ENCODE data around the gene ABCB1. TPM values are rescaled to one million over a fixed set of nuclear protein-coding genes. Genes with fewer than 3 reads are reported as not detected.

Gene ABCB1
- total and polyA plus RNA-seq, 2 donors (not counting 3 experiments of a cell fraction or from before 2014, with no cell fraction given) = 7.1 to 7.5 TPM

GRCh38 chr7:87624628-87625027 is 23.9 kb upstream of the ABCB1 start:
- DNase-seq (ENCODE audit: low read depth, low spot score) = no peak
- intact Hi-C loops (cut with micrococcal nuclease) = loop anchor here (2.0 to 10.0 kb wide), 7 partner anchors 88 to 593 kb away; partner anchors contain the start of genes DBF4 and SLC25A40

More at GRCh38 chr7:87624628-87625027, 23.9 kb upstream of the ABCB1 start:
- no peak overlapping the region for H3K4me3 ChIP-seq (replicated peaks in 1 of 3; ENCODE audit: insufficient read depth in 1 of 3, low read depth in 1 of 3, low read length in 3 of 3)
- TF ChIP-seq, protein P1, sequence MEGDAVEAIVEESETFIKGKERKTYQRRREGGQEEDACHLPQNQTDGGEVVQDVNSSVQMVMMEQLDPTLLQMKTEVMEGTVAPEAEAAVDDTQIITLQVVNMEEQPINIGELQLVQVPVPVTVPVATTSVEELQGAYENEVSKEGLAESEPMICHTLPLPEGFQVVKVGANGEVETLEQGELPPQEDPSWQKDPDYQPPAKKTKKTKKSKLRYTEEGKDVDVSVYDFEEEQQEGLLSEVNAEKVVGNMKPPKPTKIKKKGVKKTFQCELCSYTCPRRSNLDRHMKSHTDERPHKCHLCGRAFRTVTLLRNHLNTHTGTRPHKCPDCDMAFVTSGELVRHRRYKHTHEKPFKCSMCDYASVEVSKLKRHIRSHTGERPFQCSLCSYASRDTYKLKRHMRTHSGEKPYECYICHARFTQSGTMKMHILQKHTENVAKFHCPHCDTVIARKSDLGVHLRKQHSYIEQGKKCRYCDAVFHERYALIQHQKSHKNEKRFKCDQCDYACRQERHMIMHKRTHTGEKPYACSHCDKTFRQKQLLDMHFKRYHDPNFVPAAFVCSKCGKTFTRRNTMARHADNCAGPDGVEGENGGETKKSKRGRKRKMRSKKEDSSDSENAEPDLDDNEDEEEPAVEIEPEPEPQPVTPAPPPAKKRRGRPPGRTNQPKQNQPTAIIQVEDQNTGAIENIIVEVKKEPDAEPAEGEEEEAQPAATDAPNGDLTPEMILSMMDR (IDR thresholded peaks at IDR 0.05; ENCODE audit: extremely low read depth in 1 of 2, insufficient read depth in 1 of 2, low read depth in 1 of 2, low read length in 2 of 2) = no peak
- TF ChIP-seq JUN (IDR thresholded peaks at IDR 0.05; ENCODE audit: borderline replicate concordance, insufficient read depth, insufficient read length, low read depth) (no peak), POLR2AphosphoS5 (IDR thresholded peaks at IDR 0.05; ENCODE audit: insufficient read depth, low read depth, low read length) (no peak), POLR2A (IDR thresholded peaks at IDR 0.05; ENCODE audit: low read depth, low read length) (no peak), GATA2 (IDR thresholded peaks at IDR 0.05; ENCODE audit: insufficient read depth, insufficient read length, low read depth, low read length) (no peak), MYC (IDR thresholded peaks at IDR 0.05; ENCODE audit: low read depth, low read length) (no peak), EZH2 (IDR thresholded peaks at IDR 0.05; ENCODE audit: borderline replicate concordance, low read depth, low read length, severe bottlenecking) (no peak), FOS (IDR thresholded peaks at IDR 0.05; ENCODE audit: borderline replicate concordance, insufficient read depth, low read length) (no peak)
- TF ChIP-seq, protein P2, sequence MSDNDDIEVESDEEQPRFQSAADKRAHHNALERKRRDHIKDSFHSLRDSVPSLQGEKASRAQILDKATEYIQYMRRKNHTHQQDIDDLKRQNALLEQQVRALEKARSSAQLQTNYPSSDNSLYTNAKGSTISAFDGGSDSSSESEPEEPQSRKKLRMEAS (IDR thresholded peaks at IDR 0.05; ENCODE audit: insufficient read depth, insufficient read length) = no peak
- BruUV-seq (replicated peaks) = no TSS peak
- H2AFZ ChIP-seq (ENCODE audit: low read depth, low read length) = no peak overlapping the region
- H3K79me2 ChIP-seq (ENCODE audit: control insufficient read depth, insufficient read depth, low read length) = no peaks in the 10 kb centered on the region
- no peaks in the 10 kb centered on the region for H3K9me1 ChIP-seq (replicated peaks; ENCODE audit: control insufficient read depth, extremely low read depth, insufficient read depth, low read length)
- H3K27me3 ChIP-seq (ENCODE audit: control insufficient read depth in 2 of 2, insufficient read depth in 2 of 2, low read length in 2 of 2) = peaks cover 2 to 3% of the 10 kb centered on the region in 2 experiments
- dilution Hi-C loops (cut with MboI; ENCODE audit: extremely low pct_ligation_motif_present, low sequenced_read_pairs) = no loop called here
- no peak overlapping the region for H3K4me2 ChIP-seq (ENCODE audit: insufficient read depth, low read length)
- H3K27ac ChIP-seq (ENCODE audit: insufficient read depth, low read depth, low read length) = no peak overlapping the region
- ChIA-PET CTCF (interaction anchor here (0.6 to 1.8 kb wide), 6 partner anchors 22 to 205 kb away, joined by 3 to 34 read pairs (median 3); no protein-coding TSS in a partner anchor), POLR2A (no interaction called here)
- H3K4me1 ChIP-seq (ENCODE audit: control insufficient read depth, extremely low read depth, insufficient read depth, low read length) = peaks cover 4% of the 10 kb centered on the region
- no peaks in the 10 kb centered on the region for H3K9me3 ChIP-seq (replicated peaks; ENCODE audit: control insufficient read depth, insufficient read depth, low read length)
- no peaks in the 10 kb centered on the region for H3K36me3 ChIP-seq (ENCODE audit: control insufficient read depth in 2 of 2, extremely low read depth in 1 of 2, insufficient read depth in 2 of 2, low read length in 2 of 2)
- no peak overlapping the region for H3K9ac ChIP-seq (replicated peaks; ENCODE audit: extremely low read depth, insufficient read depth, low read length)
- H4K20me1 ChIP-seq (replicated peaks; ENCODE audit: control insufficient read depth, extremely low read depth, insufficient read depth, low read length) = no peaks in the 10 kb centered on the region
- FAIRE-seq = no peak
